ENCODE results near the gene ZFP36L1. TPM values are rescaled to one million over a fixed set of nuclear protein-coding genes. Genes with fewer than 3 reads are reported as not detected.

ZFP36L1 gene
- total and polyA plus RNA-seq, 7 donors = 26.6 to 413 (median 217) TPM

DNA sequence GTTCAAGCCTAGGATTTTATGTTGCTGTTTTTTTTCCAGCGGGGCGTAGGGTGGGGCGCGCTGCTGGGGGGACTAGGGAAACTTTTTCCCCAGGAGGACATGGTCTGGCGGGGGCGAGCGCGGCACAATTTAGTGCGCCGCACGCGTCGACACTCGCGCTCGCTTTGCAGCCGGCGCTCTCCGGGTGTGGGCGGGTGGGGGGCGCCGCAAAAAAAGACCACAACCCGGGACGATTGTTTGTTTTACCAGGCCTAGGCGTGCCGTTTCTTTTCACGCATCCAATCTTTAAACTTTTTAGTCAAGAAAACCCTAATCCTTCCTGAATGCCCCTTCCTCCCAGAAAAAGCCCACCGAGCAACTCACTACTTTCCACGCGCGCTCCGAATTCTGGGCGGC, 865 bp upstream of the ZFP36L1 start:
- no peaks in the 10 kb centered on the region for H3K27me3 ChIP-seq
- H3K9me3 ChIP-seq = no peaks in the 10 kb centered on the region
- no peak for TF ChIP-seq EP300 (IDR thresholded peaks at IDR 0.05)
- no peak for TF ChIP-seq POLR2A (IDR thresholded peaks at IDR 0.05)
- TF ChIP-seq POLR2AphosphoS5 (IDR thresholded peaks at IDR 0.05) = no peak
- TF ChIP-seq, protein P1, sequence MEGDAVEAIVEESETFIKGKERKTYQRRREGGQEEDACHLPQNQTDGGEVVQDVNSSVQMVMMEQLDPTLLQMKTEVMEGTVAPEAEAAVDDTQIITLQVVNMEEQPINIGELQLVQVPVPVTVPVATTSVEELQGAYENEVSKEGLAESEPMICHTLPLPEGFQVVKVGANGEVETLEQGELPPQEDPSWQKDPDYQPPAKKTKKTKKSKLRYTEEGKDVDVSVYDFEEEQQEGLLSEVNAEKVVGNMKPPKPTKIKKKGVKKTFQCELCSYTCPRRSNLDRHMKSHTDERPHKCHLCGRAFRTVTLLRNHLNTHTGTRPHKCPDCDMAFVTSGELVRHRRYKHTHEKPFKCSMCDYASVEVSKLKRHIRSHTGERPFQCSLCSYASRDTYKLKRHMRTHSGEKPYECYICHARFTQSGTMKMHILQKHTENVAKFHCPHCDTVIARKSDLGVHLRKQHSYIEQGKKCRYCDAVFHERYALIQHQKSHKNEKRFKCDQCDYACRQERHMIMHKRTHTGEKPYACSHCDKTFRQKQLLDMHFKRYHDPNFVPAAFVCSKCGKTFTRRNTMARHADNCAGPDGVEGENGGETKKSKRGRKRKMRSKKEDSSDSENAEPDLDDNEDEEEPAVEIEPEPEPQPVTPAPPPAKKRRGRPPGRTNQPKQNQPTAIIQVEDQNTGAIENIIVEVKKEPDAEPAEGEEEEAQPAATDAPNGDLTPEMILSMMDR (IDR thresholded peaks at IDR 0.05) = no peak
- H3K27ac ChIP-seq = peak overlapping the region; percentile 98 to 100 (median 99)
- peaks cover 17 to 36% (median 29%) of the 10 kb centered on the region in 4 donors for H3K36me3 ChIP-seq
- WGBS, 2 donors = 0% methylated on average over 33 of the region's 33 CpGs
- peaks cover 0 to 28% (median 11%) of the 10 kb centered on the region in 4 donors for H3K4me1 ChIP-seq
- no peak for DNase-seq
- peak overlapping the region; percentile 76 to 88 (median 80) for H3K4me3 ChIP-seq
- intact Hi-C loops (cut with DNase I) = loop anchor here (2.0 to 10.0 kb wide), 7 partner anchors 23 to 651 kb away; no protein-coding TSS in a partner anchor

DNA sequence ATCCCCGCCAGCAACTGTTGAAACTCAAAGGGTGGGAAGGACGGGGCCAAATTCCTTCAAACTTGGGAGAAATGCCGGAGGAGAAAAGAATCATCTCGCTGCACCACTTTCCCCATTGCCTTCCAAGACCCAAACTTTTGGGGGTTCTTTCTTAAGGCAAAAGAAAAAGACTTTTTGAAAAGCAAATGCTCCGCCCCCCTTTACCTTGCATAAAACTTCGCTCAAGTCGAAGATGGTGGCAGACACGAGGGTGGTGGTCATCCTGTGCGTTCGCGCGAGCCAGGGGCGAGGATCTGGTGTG, 239 bp downstream of the ZFP36L1 start:
- Histone ChIP-seq H3K4me1 (peaks cover 0 to 39% (median 22%) of the 10 kb centered on the region in 4 donors), H3K27ac (peak overlapping the region; percentile 98 to 100 (median 99)), H3K4me3 (peak overlapping the region; percentile 76 to 88 (median 80)), H3K36me3 (peaks cover 27 to 47% (median 35%) of the 10 kb centered on the region in 4 donors), H3K9me3 (no peaks in the 10 kb centered on the region), H3K27me3 (no peaks in the 10 kb centered on the region)
- intact Hi-C loops (cut with DNase I) = loop anchor here (2.0 to 10.0 kb wide), 7 partner anchors 24 to 650 kb away; no protein-coding TSS in a partner anchor
- no peak for TF ChIP-seq POLR2AphosphoS5 (IDR thresholded peaks at IDR 0.05)
- TF ChIP-seq, protein P1 (IDR thresholded peaks at IDR 0.05) = no peak
- no peak for TF ChIP-seq EP300 (IDR thresholded peaks at IDR 0.05)
- no peak for TF ChIP-seq POLR2A (IDR thresholded peaks at IDR 0.05)
- WGBS, 2 donors = 0 to 1% methylated on average over 13 of the region's 13 CpGs
- DNase-seq = no peak

DNA sequence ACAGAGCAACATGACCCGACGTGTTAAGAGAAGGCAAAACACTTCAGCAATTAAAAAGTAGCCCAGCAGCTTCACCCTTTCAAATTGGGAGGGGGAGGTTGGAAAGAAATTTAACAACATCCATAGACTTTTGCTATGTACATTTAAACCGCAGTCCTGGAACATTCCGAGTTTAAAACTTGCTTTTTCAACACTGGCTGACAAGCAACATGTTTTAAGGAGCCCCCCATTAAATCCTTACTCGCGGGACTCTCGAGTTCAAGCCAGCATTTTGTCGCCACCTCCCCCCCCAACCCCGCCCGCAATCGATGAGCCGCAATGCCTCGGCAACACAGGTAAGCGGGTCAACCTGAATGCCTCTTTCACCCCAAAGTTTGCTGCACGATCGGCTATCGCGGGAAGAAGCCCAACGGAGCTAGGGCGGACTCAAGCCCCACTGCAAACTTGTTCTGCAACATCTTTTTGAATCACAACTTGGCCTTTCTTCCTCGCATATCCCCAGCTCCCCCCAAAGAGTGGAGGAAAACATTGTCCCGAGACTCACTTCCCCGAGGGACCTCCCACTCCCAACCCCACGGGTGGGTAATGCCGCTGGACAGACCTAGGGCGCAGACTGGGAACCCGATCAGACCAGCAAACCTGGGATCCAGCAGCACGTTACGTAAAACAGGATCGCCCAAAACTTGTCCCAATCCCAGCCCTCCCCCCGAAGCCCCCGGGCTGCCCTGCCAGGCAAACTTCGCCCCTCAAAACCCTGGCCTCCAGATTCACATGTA, 777 bp downstream of the ZFP36L1 start:
- H3K9me3 ChIP-seq = no peaks in the 10 kb centered on the region
- peak overlapping the region; percentile 98 to 100 (median 99) for H3K27ac ChIP-seq
- no peaks in the 10 kb centered on the region for H3K27me3 ChIP-seq
- TF ChIP-seq POLR2AphosphoS5 (IDR thresholded peaks at IDR 0.05) (peak in 3 of 4 donors; percentile 3 to 44 (median 27)), EP300 (IDR thresholded peaks at IDR 0.05) (no peak), POLR2A (IDR thresholded peaks at IDR 0.05) (no peak)
- intact Hi-C loops (cut with DNase I) = loop anchor here (2.0 to 10.0 kb wide), 7 partner anchors 25 to 650 kb away; no protein-coding TSS in a partner anchor
- H3K4me1 ChIP-seq = peaks cover 0 to 42% (median 27%) of the 10 kb centered on the region in 4 donors
- DNase-seq = peak; percentile 78
- peak overlapping the region; percentile 76 to 88 (median 80) for H3K4me3 ChIP-seq
- WGBS, 2 donors = 0% methylated on average over 33 of the region's 33 CpGs
- peaks cover 27 to 52% (median 35%) of the 10 kb centered on the region in 4 donors for H3K36me3 ChIP-seq

DNA sequence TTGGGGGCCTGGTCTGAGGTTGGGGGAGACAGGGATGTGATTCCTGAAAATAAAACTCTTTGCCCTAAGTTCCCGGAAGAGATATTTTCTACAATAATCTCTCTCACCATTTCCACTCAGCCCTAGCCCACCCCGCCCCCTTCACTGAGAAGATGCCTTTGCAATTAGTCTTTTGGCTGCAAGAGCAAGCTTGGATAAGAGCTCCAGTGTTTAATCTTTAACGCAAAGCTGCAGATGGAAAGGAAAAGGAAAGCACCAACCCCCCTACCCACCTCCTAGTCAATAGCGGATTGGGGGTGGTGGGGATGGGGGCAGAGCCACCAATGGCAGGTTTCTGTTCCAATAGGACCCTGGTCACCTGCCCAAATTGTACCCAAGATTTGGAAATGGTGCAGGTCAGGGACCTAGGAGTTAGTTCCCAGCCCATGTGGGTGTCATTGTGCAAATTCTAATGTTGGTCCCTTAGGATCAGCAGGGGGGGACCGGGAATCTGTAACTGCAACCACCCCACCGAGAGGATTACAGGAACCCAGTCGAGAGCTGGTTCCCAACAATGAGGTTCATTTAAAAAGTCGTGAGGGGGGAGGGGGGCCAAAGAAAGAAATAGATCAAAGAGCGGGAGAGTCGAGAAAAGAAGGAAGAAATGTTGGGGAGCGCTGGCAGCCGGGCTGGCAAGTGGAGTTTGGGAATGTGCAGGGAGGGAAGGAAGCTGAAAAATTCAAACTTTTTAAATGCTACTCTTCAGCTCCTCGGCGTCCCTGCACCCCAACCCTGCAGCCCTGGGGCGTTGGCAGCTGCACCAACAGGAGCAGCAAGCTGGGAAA, 1.6 kb downstream of the ZFP36L1 start:
- Histone ChIP-seq H3K4me3 (peak overlapping the region; percentile 76 to 88 (median 80)), H3K9me3 (no peaks in the 10 kb centered on the region), H3K27ac (peak overlapping the region; percentile 98 to 100 (median 99)), H3K27me3 (no peaks in the 10 kb centered on the region), H3K36me3 (peaks cover 27 to 53% (median 35%) of the 10 kb centered on the region in 4 donors), H3K4me1 (peaks cover 0 to 34% (median 23%) of the 10 kb centered on the region in 4 donors)
- intact Hi-C loops (cut with DNase I) = loop anchor here (5.0 to 10.0 kb wide), 5 partner anchors 164 to 649 kb away; no protein-coding TSS in a partner anchor
- no peak for DNase-seq
- 1 to 2% methylated on average over 15 of the region's 15 CpGs for WGBS, 2 donors
- TF ChIP-seq POLR2A (IDR thresholded peaks at IDR 0.05) = peak; percentile 10 to 24
- no peak for TF ChIP-seq EP300 (IDR thresholded peaks at IDR 0.05)
- TF ChIP-seq POLR2AphosphoS5 (IDR thresholded peaks at IDR 0.05) = peak in 3 of 4 donors; percentile 42 to 52 (median 51)
- TF ChIP-seq, protein P1 (IDR thresholded peaks at IDR 0.05) = no peak
